ENCODE data around the gene JAGN1. TPM values are rescaled to one million over a fixed set of nuclear protein-coding genes. Genes with fewer than 3 reads are reported as not detected.
"Not testable (repeated sequence)": the region's sequence is repeated elsewhere in the genome, so short reads cannot be mapped to it uniquely, and the experiment has no call there.

JAGN1 gene
- total RNA-seq, 1 experiment from 2014 or later, result 34.1 TPM

DNA sequence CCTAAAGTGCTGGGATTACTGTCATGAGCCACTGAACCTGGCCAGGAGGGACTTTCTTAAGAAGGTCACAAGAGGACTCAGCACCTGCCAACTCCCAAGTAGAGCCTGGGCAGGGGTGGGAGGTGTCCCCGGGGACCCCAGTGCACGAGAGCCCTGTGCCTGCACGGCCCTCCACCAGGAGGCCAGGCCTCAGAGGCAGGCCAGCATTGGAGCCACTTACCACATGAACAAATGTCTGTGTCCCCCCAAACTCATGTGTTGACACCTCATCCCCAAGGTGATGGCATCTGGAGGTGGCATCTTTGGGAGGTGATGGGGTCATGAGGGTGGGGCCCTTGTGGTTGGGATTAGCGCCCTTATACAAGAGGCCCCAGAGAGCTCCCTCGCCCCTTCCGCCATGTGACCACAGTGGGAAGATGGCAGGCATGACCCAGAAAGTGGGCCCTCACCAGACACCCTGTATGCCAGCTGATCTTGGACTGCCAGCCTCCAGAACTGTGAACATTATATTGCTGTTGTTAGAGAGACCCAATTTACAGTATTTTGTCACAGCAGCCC, 43.4 kb upstream of the JAGN1 start:
- Histone ChIP-seq H3K4me2 (ENCODE audit: low read length) (no peak overlapping the region), H2AFZ (ENCODE audit: low read length) (no peak overlapping the region), H3K9ac (ENCODE audit: low read length) (no peak overlapping the region), H4K20me1 (ENCODE audit: low read length) (no peaks in the 10 kb centered on the region), H3K36me3 (ENCODE audit: low read depth, low read length) (no peaks in the 10 kb centered on the region), H3K4me1 (ENCODE audit: insufficient read depth, low read length) (peaks cover 19% of the 10 kb centered on the region), H3K9me3 (ENCODE audit: low read length) (no peaks in the 10 kb centered on the region), H3K9me2 (replicated peaks; ENCODE audit: low read length) (no peaks in the 10 kb centered on the region), H3K27ac (ENCODE audit: low read length) (no peak overlapping the region), H3K27me3 (ENCODE audit: low read length) (no peaks in the 10 kb centered on the region), H3K4me3 (ENCODE audit: low read length) (no peak overlapping the region), H3K79me2 (ENCODE audit: low read length) (peaks cover 14% of the 10 kb centered on the region), H3F3A (ENCODE audit: low read length, unreplicated experiment) (no peaks in the 10 kb centered on the region)
- CTCF ChIA-PET, result interaction anchor here (0.6 kb wide), 1 partner anchor 79 kb away, joined by 8 read pairs; no protein-coding TSS in a partner anchor
- DNase-seq (no peak), ATAC-seq (no peak)
- no TSS peak for BruUV-seq (replicated peaks)
- POLR2A ChIA-PET (ENCODE audit: unreplicated experiment), result no interaction called here
- TF ChIP-seq EZH2phosphoT487 (IDR thresholded peaks at IDR 0.05; ENCODE audit: borderline replicate concordance, low read length) (no peak), EZH2 (IDR thresholded peaks at IDR 0.05; ENCODE audit: low read length, unreplicated experiment) (no peak)
- TF ChIP-seq, protein P1, sequence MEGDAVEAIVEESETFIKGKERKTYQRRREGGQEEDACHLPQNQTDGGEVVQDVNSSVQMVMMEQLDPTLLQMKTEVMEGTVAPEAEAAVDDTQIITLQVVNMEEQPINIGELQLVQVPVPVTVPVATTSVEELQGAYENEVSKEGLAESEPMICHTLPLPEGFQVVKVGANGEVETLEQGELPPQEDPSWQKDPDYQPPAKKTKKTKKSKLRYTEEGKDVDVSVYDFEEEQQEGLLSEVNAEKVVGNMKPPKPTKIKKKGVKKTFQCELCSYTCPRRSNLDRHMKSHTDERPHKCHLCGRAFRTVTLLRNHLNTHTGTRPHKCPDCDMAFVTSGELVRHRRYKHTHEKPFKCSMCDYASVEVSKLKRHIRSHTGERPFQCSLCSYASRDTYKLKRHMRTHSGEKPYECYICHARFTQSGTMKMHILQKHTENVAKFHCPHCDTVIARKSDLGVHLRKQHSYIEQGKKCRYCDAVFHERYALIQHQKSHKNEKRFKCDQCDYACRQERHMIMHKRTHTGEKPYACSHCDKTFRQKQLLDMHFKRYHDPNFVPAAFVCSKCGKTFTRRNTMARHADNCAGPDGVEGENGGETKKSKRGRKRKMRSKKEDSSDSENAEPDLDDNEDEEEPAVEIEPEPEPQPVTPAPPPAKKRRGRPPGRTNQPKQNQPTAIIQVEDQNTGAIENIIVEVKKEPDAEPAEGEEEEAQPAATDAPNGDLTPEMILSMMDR (conservative IDR thresholded peaks at IDR 0.05; ENCODE audit: low read depth, low read length), result no peak
- intact Hi-C loops (cut with micrococcal nuclease), result loop anchor here (10.0 kb wide), 2 partner anchors 178 to 438 kb away; partner anchors contain the start of gene FANCD2

DNA sequence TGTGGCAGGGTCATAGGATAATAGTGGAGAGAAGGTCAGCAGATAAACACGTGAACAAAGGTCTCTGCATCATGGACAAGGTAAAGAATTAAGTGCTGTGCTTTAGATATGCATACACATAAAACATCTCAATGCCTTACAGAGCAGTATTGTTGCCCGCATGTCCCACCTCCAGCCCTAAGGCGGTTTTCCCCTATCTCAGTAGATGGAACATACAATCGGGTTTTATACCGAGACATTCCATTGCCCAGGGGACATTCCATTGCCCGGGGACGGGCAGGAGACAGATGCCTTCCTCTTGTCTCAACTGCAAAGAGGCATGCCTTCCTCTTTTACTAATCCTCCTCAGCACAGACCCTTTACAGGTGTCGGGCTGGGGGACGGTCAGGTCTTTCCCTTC, 42.5 kb upstream of the JAGN1 start:
- H3K36me3 ChIP-seq (ENCODE audit: low read depth, low read length); H3K4me2 ChIP-seq (ENCODE audit: low read length); H3K9ac ChIP-seq (ENCODE audit: low read length); H3K27ac ChIP-seq (ENCODE audit: low read length); CTCF ChIA-PET; H2AFZ ChIP-seq (ENCODE audit: low read length); ATAC-seq; H3K79me2 ChIP-seq (ENCODE audit: low read length); POLR2A ChIA-PET (ENCODE audit: unreplicated experiment); H3K9me2 ChIP-seq (replicated peaks; ENCODE audit: low read length); H4K20me1 ChIP-seq (ENCODE audit: low read length); H3K27me3 ChIP-seq (ENCODE audit: low read length); DNase-seq; H3K4me3 ChIP-seq (ENCODE audit: low read length); H3F3A ChIP-seq (ENCODE audit: low read length, unreplicated experiment); H3K9me3 ChIP-seq (ENCODE audit: low read length); BruUV-seq (replicated peaks): not testable (repeated sequence)
- intact Hi-C loops (cut with micrococcal nuclease), result loop anchor here (1.0 to 10.0 kb wide), 3 partner anchors 98 to 437 kb away; partner anchors contain the start of gene FANCD2
- H3K4me1 ChIP-seq (ENCODE audit: insufficient read depth, low read length), result peaks cover 12% of the 10 kb centered on the region

DNA sequence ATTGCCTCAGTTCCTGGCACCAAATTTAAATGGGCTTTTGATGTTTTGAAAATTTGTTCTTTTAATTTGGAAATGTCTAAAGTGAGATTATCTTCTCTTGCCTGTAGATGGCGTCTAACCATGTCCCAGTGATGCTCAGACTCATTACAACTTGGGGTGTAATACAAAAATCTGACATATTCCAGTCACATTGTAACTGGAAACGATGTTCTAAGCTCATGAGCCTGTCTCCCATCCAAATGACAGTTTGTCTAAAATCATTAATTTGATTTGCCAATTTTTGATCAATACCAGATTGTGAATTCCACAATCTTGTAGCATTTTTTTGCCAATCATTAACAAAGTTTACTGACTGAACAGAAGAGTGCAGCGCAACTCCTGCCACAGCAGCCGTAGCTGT, 41.5 kb upstream of the JAGN1 start:
- H3F3A ChIP-seq (ENCODE audit: low read length, unreplicated experiment); H3K27me3 ChIP-seq (ENCODE audit: low read length); H2AFZ ChIP-seq (ENCODE audit: low read length); H3K9ac ChIP-seq (ENCODE audit: low read length); H3K9me3 ChIP-seq (ENCODE audit: low read length); POLR2A ChIA-PET (ENCODE audit: unreplicated experiment); H4K20me1 ChIP-seq (ENCODE audit: low read length); H3K4me3 ChIP-seq (ENCODE audit: low read length); H3K27ac ChIP-seq (ENCODE audit: low read length); H3K4me2 ChIP-seq (ENCODE audit: low read length); ATAC-seq; H3K79me2 ChIP-seq (ENCODE audit: low read length); BruUV-seq (replicated peaks); H3K36me3 ChIP-seq (ENCODE audit: low read depth, low read length); H3K9me2 ChIP-seq (replicated peaks; ENCODE audit: low read length): not testable (repeated sequence)
- intact Hi-C loops (cut with micrococcal nuclease), result loop anchor here (1.0 to 10.0 kb wide), 4 partner anchors 67 to 436 kb away; partner anchors contain the start of gene FANCD2
- TF ChIP-seq, protein P1 (conservative IDR thresholded peaks at IDR 0.05; ENCODE audit: low read depth, low read length), result peak; percentile 56
- H3K4me1 ChIP-seq (ENCODE audit: insufficient read depth, low read length), result peaks cover 11% of the 10 kb centered on the region
- CTCF ChIA-PET, result interaction anchor here (0.8 to 1.0 kb wide), 3 partner anchors 63 to 84 kb away, joined by 4 to 10 read pairs (median 9); no protein-coding TSS in a partner anchor
- DNase-seq, result peak; percentile 46

DNA sequence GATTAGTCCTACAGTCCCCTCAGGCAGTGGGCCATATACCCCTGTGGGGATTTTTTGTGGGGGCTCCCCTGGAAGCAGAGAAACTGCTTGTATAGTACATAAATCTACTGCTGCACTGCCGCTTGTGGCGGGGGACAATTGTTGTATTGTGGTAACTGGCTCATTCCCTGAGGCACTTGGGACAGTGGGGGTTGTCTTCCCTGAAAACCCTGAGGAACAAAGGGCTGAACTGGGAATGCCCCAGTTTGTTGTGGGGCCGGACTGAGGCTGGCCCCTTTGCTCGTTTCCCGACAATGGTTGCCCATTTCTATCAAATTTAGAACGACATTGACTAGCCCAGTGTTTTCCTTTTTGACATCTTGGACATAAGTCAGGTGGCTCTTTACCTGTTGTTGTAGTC, 39.0 kb upstream of the JAGN1 start:
- H3K9me3 ChIP-seq (ENCODE audit: low read length); intact Hi-C loops (cut with micrococcal nuclease); POLR2A ChIA-PET (ENCODE audit: unreplicated experiment); H3K79me2 ChIP-seq (ENCODE audit: low read length); H3K9me2 ChIP-seq (replicated peaks; ENCODE audit: low read length); DNase-seq; H3K27me3 ChIP-seq (ENCODE audit: low read length); H3K36me3 ChIP-seq (ENCODE audit: low read depth, low read length); CTCF ChIA-PET; H2AFZ ChIP-seq (ENCODE audit: low read length); H3K4me2 ChIP-seq (ENCODE audit: low read length); H4K20me1 ChIP-seq (ENCODE audit: low read length); H3K4me3 ChIP-seq (ENCODE audit: low read length); H3K27ac ChIP-seq (ENCODE audit: low read length); H3K9ac ChIP-seq (ENCODE audit: low read length); H3K4me1 ChIP-seq (ENCODE audit: insufficient read depth, low read length); BruUV-seq (replicated peaks); H3F3A ChIP-seq (ENCODE audit: low read length, unreplicated experiment); ATAC-seq: not testable (repeated sequence)

DNA sequence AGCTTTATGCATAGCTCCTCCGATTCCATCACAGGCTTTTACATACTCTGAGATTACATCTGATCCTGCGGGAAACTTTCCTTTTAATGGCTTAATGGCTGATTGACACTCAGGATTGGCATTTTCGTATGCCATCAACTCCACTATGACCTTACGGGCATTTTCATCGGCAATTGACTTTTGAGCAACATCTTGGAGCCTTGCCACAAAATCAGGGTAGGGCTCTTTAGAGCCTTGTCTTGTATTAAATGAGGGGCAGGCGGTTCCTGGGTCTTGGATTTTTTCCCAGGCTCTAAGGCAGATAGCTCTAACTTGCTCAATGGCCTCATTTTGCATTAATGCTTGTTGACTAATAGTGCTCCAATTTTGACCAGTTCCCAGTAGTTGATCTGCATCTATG, 38.5 kb upstream of the JAGN1 start:
- H3K4me3 ChIP-seq (ENCODE audit: low read length); intact Hi-C loops (cut with micrococcal nuclease); ATAC-seq; H3K36me3 ChIP-seq (ENCODE audit: low read depth, low read length); H3K9me3 ChIP-seq (ENCODE audit: low read length); H3F3A ChIP-seq (ENCODE audit: low read length, unreplicated experiment); H3K4me2 ChIP-seq (ENCODE audit: low read length); H3K4me1 ChIP-seq (ENCODE audit: insufficient read depth, low read length); H4K20me1 ChIP-seq (ENCODE audit: low read length); CTCF ChIA-PET; H3K27ac ChIP-seq (ENCODE audit: low read length); BruUV-seq (replicated peaks); H2AFZ ChIP-seq (ENCODE audit: low read length); H3K9ac ChIP-seq (ENCODE audit: low read length); H3K27me3 ChIP-seq (ENCODE audit: low read length); H3K9me2 ChIP-seq (replicated peaks; ENCODE audit: low read length); POLR2A ChIA-PET (ENCODE audit: unreplicated experiment); H3K79me2 ChIP-seq (ENCODE audit: low read length); DNase-seq: not testable (repeated sequence)

All from PC-3 (cell line).